GM10266 (cell line): ENCODE measurements around the gene MTA3.

Experiments used
- DNase-seq: peaks from one replicate; pipeline ENCODE4 v3.0.0; 2012; ENCODE audit errors: extremely low spot score
- CTCF ChIP-seq: IDR thresholded peaks from 2 replicates; pipeline ENCODE4 v1.5.1; 2012; ENCODE audit warnings: mild to moderate bottlenecking, low read depth; ENCODE audit not compliant: control insufficient read depth, insufficient read depth; ENCODE audit errors: missing control alignments

The MTA3 gene

GRCh38 chr2:42567364-42567763, 1.1 kb upstream of the MTA3 start:
- TF ChIP-seq CTCF: no peak
- no peak for DNase-seq

GRCh38 chr2:42567806-42568400, 529 bp upstream of the MTA3 start:
- TF ChIP-seq CTCF: no peak
- DNase-seq: peak; percentile 77

GRCh38 chr2:42569116-42569711, 782 bp downstream of the MTA3 start:
- peak; percentile 66 for DNase-seq
- TF ChIP-seq CTCF: no peak

- TF ChIP-seq CTCF: no peak
- DNase-seq: no peak
Observed at GRCh38 chr2:42569883-42570282, 1.5 kb downstream of the MTA3 start.

- DNase-seq: no peak
- TF ChIP-seq CTCF: no peak
Observed at GRCh38 chr2:42572297-42573081, 4.1 kb downstream of the MTA3 start.

- TF ChIP-seq CTCF: no peak
- no peak for DNase-seq
Observed at GRCh38 chr2:42573256-42573655, 4.8 kb downstream of the MTA3 start.
